ENCODE results near the gene ADH7. TPM values are rescaled to one million over a fixed set of nuclear protein-coding genes. Genes with fewer than 3 reads are reported as not detected.
"Not testable (repeated sequence)": the region's sequence is repeated elsewhere in the genome, so short reads cannot be mapped to it uniquely, and the experiment has no call there.

ADH7 gene
- polyA plus RNA-seq, 3 donors: not detected

DNA sequence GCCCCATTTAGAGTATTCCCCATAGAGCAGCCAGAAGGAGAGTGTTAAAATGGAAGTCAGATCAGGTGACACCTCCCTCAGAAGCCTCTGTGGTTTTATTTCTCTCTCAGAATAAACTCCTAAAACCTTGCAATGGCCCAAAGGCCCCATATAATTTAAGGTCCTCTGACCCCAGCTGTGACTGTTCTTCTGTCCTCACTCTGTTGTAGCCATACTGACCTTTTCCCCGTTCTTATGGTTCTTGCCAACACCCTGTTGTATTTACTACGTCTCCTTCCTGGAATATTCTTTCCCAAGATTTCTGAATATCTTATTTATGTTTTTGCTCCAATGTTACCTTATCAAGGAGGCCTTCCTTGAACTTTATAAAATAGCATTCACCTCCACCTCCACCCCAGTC lies 18.0 kb downstream of the ADH7 start:
- DNase-seq (ENCODE audit: low read depth in 3 of 3, low spot score in 2 of 3): no peak

GRCh38 chr4:99415762-99416161 lies 19.4 kb downstream of the ADH7 start:
- DNase-seq (ENCODE audit: low read depth in 3 of 3, low spot score in 2 of 3): not testable (repeated sequence)

GRCh38 chr4:99414902-99415301 lies 20.2 kb downstream of the ADH7 start:
- DNase-seq (ENCODE audit: low read depth in 3 of 3, low spot score in 2 of 3): not testable (repeated sequence)

- DNase-seq (ENCODE audit: low read depth in 3 of 3, low spot score in 2 of 3): no peak
Measured at GRCh38 chr4:99414401-99414800, 20.7 kb downstream of the ADH7 start.

- DNase-seq (ENCODE audit: low read depth in 3 of 3, low spot score in 2 of 3): no peak
Measured at GRCh38 chr4:99413140-99413539, 22.0 kb downstream of the ADH7 start.

DNA sequence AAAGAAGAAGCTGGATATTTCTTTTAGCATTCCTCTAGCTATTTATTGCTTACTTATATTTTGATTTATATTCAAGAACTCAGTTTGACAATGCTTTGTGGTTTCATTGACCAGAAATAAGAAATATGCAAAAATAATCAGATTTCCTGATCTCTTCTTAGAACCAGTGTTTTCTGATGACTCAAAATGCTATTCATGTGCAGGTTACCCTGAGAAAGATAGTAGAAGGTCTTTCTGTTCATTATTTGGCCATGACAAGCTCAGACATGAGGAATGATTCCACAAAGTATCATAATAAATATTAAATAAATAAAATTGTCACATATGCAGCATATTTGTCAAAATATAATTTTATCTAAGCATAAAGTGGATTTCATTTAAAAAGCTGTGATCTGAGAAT lies 24.1 kb downstream of the ADH7 start:
- no peak for DNase-seq (ENCODE audit: low read depth in 3 of 3, low spot score in 2 of 3)

DNA sequence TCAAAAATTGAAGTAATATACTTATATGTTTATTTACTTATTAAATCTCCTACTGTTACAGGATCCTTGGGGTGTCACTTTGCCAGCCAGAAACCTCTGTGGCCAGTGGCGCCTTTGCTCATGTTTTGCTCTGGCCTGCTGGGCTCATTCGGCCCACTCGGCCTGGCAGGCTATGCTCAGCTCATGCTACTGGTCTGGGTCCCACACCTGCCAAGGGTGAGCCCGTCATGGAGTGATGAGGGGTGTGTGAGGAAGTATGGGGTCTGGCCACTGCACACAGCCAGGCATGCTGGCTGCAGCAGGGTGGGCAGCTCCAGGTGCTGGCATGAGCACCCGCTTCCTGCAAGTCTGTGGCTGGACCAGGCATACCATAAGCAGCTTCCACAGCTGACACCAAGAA lies 25.1 kb downstream of the ADH7 start:
- no peak for DNase-seq (ENCODE audit: low read depth in 3 of 3, low spot score in 2 of 3)

DNA sequence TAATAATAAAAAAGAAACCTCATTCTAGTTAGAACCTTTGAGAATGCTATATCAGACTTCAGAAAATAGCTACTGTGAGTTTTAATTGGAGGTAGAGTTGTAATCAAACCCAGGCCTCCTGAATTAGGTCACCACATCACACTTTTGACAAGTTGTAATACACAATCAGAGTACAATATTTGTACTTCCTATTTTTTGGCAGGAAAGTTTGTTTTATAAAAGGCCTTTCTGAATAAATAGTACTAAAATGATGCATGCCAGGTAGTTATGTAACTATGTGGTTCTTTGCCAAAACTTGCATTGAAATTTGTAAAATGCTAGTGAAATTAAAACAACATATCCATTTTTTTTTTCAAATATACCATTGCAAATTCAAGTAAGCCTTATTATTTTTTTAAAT lies 26.8 kb downstream of the ADH7 start:
- no peak for DNase-seq (ENCODE audit: low read depth in 3 of 3, low spot score in 2 of 3)

- DNase-seq (ENCODE audit: low read depth in 3 of 3, low spot score in 2 of 3): peak in 2 of 3 donors; percentile 60 to 74
Measured at GRCh38 chr4:99405433-99406115, 29.6 kb downstream of the ADH7 start.

DNA sequence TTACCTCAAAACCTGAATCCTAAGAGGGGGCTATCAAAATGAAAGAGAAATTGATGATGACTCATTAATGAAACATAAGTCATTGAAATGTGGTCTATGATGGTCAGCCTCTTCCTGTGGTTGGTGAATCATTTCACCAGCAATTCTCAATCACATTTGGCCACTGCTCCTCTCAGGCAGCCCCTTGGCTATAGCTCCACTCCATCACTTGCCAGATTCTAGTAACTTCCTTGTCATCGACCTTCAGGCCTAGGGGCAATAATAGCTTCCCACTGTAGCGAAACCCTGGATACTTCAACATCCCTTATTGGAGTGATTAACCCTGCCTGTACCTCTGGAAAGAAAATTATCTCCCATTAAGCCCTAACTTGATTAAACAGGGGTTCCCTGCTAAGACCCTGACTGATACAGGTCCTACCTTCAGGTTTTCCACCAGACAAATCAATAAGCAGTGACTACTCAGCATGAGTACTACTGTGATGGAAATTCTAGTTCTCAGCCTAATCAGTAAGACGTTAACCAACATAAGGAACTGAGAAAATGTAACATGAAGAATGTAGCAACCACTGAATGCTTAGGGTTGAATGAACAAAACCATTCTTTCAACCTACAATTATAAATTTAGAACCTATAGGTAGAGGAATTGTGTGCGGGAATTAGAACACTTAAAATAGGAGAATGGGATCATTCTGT lies 30.4 kb downstream of the ADH7 start:
- no peak for DNase-seq (ENCODE audit: low read depth in 3 of 3, low spot score in 2 of 3)

DNA sequence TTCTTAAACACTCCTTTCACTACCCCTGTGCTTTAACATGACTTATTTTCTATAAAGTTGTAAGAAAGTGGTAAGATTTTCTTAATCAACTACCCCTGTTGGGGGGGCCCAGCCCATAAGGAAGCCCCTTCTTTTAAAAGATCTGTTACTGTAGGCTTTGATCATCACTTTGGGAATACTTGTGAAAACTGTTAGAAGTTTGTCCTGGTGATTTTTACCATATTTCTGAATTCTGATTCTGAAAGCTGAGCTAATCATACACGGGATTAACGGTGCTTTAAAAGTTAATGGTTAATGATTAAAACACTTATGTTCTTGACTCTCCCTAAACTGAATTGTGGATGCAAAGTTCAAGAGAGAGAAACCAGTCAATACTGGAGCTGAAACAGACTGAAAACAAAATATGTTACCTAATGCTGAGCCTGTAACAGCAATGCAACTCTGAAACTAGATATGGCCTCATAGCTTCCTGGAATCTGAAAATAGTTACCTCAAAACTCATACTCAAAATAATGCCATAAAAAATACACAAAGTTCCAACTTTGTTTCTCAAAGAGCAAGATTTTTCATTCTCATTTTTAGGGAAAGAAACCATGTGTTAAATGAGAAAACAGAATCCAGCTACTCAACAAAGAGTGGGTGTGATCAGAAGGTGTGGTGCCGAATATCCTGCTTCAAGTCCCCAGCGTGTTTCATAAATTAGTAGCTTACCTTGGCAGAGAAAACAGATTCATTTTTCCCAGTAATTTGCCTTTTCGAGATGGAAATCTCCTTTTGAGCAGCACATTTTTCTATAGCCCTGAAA lies 31.6 kb downstream of the ADH7 start:
- DNase-seq (ENCODE audit: low read depth in 3 of 3, low spot score in 2 of 3): no peak

- no peak for DNase-seq (ENCODE audit: low read depth in 3 of 3, low spot score in 2 of 3)
Measured at GRCh38 chr4:99402765-99403164, 32.4 kb downstream of the ADH7 start.

DNA sequence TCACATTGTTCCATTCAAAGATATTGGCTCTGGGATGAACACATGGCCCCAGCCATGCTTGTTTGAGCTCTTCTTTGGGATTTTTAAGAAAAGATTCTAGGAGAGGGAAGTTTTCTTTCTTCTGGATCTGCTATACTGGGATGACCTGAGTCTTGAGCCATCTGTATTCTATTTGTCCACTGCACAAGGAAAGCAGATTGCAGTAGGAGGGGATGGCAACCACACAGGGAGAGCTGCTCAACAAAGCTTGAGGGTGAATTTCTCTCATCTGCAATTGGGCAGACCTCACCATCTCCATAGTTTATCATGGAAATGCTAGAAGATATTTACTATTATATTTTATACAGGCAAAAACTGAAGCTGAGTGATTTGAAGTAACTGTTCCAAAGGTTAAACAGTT lies 34.3 kb downstream of the ADH7 start:
- DNase-seq (ENCODE audit: low read depth in 3 of 3, low spot score in 2 of 3): no peak

- DNase-seq (ENCODE audit: low read depth in 3 of 3, low spot score in 2 of 3): no peak
Measured at GRCh38 chr4:99399017-99399416, 36.1 kb downstream of the ADH7 start.

DNA sequence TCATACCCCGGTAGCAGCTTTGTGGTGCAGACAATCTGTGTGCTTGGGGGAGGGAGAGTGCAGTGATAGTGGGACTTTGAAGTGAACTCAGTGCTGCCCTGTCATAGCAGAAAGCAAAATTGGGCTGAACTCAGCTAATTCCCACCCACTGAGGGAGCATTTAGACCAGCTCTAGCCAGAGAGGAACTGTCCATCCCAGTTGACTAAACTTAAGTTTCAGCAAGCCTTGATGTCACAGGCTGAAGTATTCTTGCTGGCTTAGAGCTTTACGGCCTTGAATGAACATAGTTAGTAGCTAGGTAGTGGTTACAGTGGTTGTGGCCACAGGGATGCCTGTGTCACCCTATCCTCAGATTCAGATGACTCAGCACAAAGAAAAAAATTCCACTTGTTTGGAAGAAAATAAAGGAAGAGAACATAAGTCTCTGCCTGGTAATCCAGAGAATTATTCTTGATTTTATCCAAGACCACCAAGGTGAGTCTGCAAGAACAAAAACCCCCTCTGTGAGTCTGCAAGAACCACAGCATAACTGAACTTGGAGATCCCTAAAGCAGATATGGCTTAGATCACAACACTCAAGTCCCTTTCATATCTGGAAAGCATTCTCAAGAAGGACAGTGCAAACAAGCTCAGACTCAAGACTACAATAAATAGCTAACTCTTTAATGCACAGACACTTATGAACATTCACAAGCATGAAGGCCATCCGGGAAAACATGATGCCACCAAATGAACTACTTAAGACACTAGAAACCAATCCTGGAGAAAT lies 39.4 kb downstream of the ADH7 start:
- DNase-seq (ENCODE audit: low read depth in 3 of 3, low spot score in 2 of 3): no peak

DNA sequence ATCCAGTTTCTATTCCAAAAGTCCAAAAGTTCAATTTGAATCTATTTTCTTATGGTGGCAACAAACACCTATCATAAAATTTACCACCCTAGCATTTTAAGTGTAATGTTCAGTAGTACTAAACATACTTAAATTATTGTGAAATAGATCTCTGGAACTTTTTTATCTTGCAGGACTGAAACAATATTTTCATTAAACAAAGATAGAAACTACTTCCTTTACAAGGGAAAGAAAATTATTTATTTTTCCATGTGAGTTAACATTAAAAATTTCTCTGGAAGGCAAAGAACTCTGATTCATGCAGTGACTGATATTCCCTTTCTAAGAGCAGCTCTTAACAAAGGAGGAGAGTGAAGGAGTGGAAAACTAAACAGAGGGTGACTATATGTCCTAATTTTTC lies 40.2 kb downstream of the ADH7 start:
- DNase-seq (ENCODE audit: low read depth in 3 of 3, low spot score in 2 of 3): no peak

DNA sequence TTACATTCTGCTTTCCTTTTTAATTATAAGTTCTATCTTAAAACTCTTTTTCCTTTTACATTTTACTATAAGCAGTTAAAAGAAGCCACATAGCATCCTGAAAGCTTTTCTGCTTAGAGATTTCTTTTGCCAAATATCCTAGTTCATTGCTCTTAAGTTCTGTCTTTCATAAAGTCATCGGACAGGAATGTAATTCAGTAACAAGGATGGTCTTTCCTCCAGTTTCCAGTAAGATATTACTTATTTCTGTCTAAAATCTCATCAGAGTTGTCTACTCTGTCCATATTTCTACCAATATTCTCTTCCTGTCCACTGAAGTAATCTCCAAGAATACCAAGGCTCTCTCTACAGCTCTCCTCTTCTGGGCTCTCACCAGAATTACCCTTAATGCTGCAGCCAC lies 45.1 kb downstream of the ADH7 start:
- no peak for DNase-seq (ENCODE audit: low read depth in 3 of 3, low spot score in 2 of 3)

GRCh38 chr4:99389606-99390005 lies 45.5 kb downstream of the ADH7 start:
- DNase-seq (ENCODE audit: low read depth in 3 of 3, low spot score in 2 of 3): no peak

- DNase-seq (ENCODE audit: low read depth in 3 of 3, low spot score in 2 of 3): peak; percentile 61 to 64 (median 64)
Measured at GRCh38 chr4:99383833-99384392, 51.2 kb downstream of the ADH7 start.

GRCh38 chr4:99383399-99383798 lies 51.7 kb downstream of the ADH7 start:
- no peak for DNase-seq (ENCODE audit: low read depth in 3 of 3, low spot score in 2 of 3)
